GM21786 (cell line): ENCODE measurements around the gene SGIP1.
"Not testable (repeated sequence)": the region's sequence is repeated elsewhere in the genome, so short reads cannot be mapped to it uniquely, and the experiment has no call there.

ENCODE experiments used
- ATAC-seq: cut with Tn5 transposase; IDR thresholded peaks from one replicate; pipeline ENCODE4 v1.9.1; 2021; ENCODE audit not compliant: unreplicated experiment

SGIP1 gene

DNA sequence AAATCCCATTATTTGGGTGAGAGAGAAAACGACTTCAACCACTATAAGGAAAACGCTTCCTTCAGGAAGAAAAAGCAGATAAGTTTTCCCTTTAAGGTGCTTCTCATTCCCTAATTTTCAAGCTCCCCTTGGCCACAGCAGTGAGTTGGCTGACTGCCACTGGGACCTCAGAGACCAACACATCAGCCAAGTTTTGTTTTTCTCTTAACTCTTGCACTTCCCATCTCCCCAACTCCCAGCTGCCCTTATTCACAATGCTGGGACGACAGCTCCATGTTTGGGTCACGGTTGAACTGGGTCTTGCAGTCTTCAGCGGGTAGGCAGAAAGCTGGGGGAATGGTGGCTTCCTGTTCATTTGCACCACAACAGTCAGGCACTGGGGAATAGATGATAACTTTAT, 18.9 kb downstream of the SGIP1 start:
- no peak for ATAC-seq

- no peak for ATAC-seq
These were observed 19.9 kb downstream of the SGIP1 start for GRCh38 chr1:66553846-66554245.

GRCh38 chr1:66556161-66556611, 22.2 kb downstream of the SGIP1 start:
- ATAC-seq: no peak

- no peak for ATAC-seq
These were observed 23.2 kb downstream of the SGIP1 start for GRCh38 chr1:66557157-66557556.

DNA sequence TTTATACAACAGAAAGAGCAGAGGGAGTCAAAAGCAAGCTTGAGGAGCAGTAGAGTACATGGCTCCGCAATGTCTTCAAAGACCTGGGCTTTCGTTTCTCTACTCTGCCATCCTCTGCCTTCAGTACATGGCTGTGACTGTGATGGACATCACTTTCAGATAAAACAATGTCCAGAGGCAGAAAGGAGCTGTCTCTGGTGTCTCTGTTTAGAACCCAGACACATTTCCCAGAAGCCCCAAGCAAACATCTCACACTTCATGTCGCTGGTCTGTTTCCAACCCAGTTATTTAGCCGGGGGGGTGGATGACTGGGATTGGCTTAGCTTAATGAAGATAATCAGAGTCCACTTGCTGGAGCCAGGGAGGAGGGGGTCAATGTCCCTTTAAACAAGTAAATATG, 25.6 kb downstream of the SGIP1 start:
- no peak for ATAC-seq

DNA sequence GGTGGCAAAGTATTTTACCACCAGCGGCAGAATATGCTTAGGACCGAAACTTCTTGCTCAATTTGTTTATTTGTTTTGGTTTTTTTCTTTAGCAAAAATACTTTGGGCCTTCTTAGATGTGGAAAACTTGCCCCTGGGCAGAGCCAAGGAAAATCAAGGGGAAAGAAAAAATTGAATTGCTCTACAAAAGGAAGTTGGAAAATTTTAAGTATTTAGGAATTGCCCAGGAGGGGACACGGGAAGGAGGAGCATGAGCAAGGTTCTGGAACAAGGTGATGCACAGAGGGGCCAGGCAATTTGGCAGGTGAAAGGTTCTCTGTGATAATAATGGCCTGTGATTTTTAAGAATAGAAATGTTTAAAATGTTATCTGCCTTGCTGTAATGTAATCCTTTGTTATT, 28.6 kb downstream of the SGIP1 start:
- ATAC-seq: no peak

- no peak for ATAC-seq
These were observed 29.3 kb downstream of the SGIP1 start for GRCh38 chr1:66563094-66563800.

DNA sequence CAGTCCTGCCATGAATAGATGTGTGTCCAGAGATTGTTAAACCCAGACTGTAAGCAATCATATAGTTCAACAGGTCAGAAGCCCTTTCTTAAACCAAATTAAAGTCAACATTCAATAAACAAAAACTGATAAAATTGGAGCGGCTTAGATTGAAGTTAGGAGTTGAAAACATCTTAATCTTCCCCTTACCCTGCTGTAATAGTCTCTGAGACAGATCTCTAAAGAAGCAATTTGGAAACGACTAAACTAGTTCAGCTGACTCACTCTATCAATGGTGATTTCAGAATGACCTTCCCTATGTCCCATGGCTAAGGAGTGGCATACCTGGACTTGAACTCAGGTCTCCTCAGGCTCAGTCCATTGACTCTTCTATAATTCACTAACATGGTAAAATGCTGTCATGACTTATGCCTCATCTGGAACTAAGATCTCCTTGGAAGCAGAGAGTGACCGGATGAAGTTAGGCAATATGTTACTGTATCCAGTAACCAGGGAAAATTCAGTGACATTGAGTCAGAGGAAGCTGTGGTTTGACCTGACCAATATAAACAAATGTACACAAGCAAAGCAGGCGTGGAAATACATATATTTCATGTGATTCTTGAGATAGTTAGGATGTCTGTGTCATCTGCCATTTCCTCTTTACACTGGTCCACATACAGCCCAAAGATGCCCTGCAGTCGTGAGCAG, 30.1 kb downstream of the SGIP1 start:
- ATAC-seq: no peak

DNA sequence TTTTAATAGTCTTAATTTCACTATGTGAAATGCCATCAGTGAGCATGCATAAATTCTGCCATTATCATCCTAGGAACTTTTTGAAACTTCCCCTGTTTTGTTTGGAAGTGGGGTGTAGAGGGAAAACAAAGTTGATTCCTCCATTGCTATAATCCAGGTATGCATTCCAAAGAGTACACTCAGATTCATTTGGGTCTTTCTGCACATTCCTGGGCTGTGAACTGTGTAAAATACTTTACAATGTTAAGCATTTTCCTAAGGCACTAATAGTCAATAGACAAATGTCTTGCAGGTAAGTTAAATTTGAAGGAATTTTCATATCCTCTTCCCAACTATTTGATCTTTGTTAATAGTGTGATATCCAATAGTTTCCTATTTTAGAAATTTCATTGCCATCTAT, 36.2 kb downstream of the SGIP1 start:
- no peak for ATAC-seq

- ATAC-seq: no peak
These were observed 37.8 kb downstream of the SGIP1 start for GRCh38 chr1:66571789-66572188.

DNA sequence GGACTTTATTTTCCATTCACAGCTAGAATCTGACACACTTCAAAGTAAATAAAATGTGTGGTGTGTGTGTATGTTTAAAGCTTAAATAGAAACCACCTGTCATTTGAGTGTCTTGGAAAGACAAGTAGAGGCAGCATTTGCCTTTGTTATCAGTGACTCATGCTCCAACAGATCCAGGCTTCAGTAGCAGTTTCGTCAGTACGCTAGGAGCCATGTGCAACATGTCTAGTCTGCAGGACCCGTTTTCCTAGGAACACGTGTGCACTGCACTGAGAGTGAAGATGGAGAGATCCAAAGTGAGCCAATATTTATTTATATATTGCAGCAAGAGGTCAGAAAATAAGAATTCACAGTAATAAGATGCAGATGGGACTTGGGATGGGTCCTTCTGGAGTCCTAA, 41.8 kb downstream of the SGIP1 start:
- ATAC-seq: no peak

GRCh38 chr1:66576645-66577044, 42.7 kb downstream of the SGIP1 start:
- ATAC-seq: no peak

GRCh38 chr1:66578841-66579240, 44.9 kb downstream of the SGIP1 start:
- ATAC-seq: no peak

DNA sequence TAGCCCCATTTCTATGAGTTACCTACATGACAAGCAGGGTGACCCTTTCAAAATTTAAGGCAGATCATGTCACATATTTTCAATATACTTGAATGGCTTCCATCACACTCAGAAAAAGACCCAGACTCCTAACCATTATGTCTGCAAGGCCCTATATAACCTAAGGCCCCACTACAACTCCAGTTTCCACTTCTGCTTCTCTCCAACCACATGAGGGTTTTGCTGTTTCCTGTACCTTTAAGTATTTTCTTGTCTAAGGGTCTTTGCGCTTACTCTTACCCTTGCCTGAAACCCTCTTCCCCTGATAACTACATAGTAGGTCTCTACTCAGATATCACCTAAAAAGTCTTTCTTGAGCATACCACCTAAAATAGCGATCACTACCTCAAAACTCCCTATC, 46.1 kb downstream of the SGIP1 start:
- ATAC-seq: no peak

GRCh38 chr1:66583021-66583420, 49.1 kb downstream of the SGIP1 start:
- no peak for ATAC-seq

DNA sequence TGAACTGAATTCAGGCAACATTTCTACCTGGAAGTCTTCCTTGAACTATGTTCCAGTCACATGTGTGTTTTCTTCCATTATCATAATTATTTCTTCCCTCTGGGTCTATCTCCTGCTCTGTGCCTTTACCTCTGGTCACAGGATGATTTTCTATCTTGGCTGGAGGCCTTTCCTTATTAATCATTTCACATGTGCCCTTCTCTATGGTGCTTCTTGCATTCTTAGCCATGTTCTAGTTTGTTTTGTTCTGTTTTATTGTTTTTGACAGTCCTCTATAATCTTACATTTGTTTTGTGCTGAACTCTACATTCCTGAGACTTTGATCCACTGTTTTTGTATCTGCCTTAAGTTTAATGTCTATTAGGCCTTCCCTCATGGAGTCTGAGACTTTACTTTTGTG, 51.0 kb downstream of the SGIP1 start:
- no peak for ATAC-seq

GRCh38 chr1:66589326-66589725, 55.4 kb downstream of the SGIP1 start:
- ATAC-seq: no peak

DNA sequence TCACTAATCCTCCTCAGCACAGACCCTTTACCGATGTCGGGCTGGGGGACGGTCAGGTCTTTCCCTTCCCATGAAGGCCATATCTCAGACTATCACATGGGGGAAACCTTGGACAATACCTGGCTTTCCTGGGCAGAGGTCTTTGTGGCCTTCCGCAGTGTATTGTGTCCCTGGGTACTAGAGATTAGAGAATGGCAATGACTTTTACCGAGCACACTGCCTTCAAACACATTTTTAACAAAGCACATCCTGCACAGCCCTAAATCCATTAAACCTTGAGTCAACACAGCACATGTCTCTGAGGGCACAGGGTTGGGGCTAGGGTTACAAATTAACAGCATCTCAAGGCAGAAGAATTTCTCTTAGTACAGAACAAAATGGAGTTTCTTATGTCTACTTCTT, 58.2 kb downstream of the SGIP1 start:
- not testable (repeated sequence) for ATAC-seq

GRCh38 chr1:66596191-66596590, 62.2 kb downstream of the SGIP1 start:
- no peak for ATAC-seq

DNA sequence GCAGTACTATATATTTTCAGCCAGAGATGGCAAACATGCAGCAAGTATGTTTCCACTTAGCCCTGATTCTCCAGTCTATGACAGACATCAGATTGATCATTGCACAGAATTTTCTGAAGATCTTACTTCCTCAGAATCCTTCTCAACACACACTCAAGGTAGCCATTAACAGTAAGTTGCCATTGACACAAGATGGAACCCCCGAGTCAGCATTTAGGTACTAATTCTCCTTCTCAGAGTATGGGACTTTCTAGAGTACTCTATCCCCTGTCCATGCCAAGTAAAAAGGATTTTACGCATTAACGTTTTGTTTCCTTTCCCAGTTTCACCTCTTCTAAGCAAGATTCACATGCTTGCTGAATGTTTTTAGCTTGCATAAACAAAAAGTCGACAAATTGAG, 63.5 kb downstream of the SGIP1 start:
- no peak for ATAC-seq

DNA sequence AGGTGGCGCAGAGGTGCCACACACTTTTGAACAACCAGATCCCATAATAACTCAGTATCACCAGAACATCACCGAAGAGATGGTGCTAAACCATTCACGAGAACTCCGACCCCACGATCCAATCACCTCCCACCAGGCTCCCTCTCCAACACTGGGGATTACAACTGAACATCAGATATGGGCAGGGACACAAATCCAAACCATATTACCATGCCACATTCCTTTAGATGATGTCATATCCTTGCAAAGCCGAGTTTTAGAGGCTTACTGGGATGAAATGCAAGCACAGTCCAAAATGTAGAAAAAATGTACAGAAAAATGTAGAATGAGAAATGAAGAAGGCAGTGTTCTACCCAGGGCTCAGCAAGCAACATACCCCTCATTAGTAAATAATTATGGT, 64.7 kb downstream of the SGIP1 start:
- ATAC-seq: no peak

DNA sequence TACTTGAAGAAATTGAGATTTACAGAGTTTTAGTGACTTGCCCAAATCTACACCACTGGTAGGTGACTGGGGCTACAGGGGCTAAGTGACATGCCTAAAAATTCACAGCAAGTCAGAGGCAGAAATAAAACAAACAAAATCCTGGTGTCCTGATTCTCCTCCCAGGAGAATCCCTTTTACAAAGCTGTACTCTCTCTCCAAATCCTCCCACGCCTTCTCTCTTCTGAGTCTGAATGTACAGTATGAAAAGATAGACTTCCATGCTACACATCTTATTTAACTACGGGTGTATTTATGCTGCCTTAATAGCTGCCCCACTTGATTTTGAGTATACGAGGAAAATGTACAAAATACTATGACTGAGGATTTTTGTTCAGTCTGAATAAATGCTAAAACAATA, 65.4 kb downstream of the SGIP1 start:
- ATAC-seq: no peak
